Endothelial cell of umbilical vein (primary cell): ENCODE measurements around the gene MRPS34. TPM values are rescaled to one million over a fixed set of nuclear protein-coding genes. Genes with fewer than 3 reads are reported as not detected.

ENCODE experiments used
- BruUV-seq: library from RNA; stranded (reverse); fragments of 400-500 nt; replicated peaks from 2 replicates; lab custom pipeline; 2021; lab: Mats Ljungman, UMichigan
- CTCF ChIA-PET: fragments of 300-600, 350-600 bp; sonication (Branson Sonifier 250); formaldehyde crosslinking; loops from one replicate; lab custom pipeline; 2021; ENCODE audit warnings: antibody characterized with exemption, inconsistent platforms; lab: Charles Lee
- POLR2A ChIA-PET: fragments of 300-600, 350-600 bp; sonication (Branson Sonifier 250); formaldehyde crosslinking; loops from one replicate; lab custom pipeline; 2021; ENCODE audit warnings: antibody characterized with exemption, inconsistent platforms; lab: Charles Lee
- DNase-seq: peaks from one replicate; pipeline ENCODE4 v3.0.0-alpha.2; 2011; ENCODE audit warnings: low read depth, low spot score
- FAIRE-seq: peaks from 2 replicates; lab custom pipeline; 2011; peaks lifted over from hg19 to GRCh38; lab: Jason Lieb, UNC
- H2AFZ ChIP-seq: 2 replicates; pipeline ENCODE4 v1.6.0; 2012; ENCODE audit warnings: low read depth, low read length, control low read depth, inconsistent platforms
- H3K27ac ChIP-seq: 2 replicates; pipeline ENCODE4 v1.5.1; 2011; ENCODE audit warnings: low read depth, mild to moderate bottlenecking, control low read depth, low read length, moderate library complexity; ENCODE audit not compliant: insufficient read depth
- H3K27me3 ChIP-seq, 2 experiments: 2 replicates each; pipeline versions ENCODE4 v1.6.0 to v1.6.1; 2011; ENCODE audit warnings: low read length in 2 of 2, mixed read lengths in 1 of 2; ENCODE audit not compliant: control insufficient read depth in 2 of 2, insufficient read depth in 2 of 2
- H3K36me3 ChIP-seq, 2 experiments: 2 replicates in 1 of 2; 3 replicates in 1 of 2; pipeline ENCODE4 v1.5.1; 2011; ENCODE audit warnings: low read length in 2 of 2, mild to moderate bottlenecking in 1 of 2, moderate library complexity in 1 of 2; ENCODE audit not compliant: control insufficient read depth in 2 of 2, insufficient read depth in 2 of 2; ENCODE audit errors: extremely low read depth in 1 of 2
- H3K4me1 ChIP-seq: 3 replicates; pipeline ENCODE4 v1.5.1; 2011; ENCODE audit warnings: mild to moderate bottlenecking, low read length; ENCODE audit not compliant: control insufficient read depth, insufficient read depth; ENCODE audit errors: extremely low read depth
- H3K4me2 ChIP-seq: 2 replicates; pipeline ENCODE4 v1.6.1; 2011; ENCODE audit warnings: low read length, control low read depth, mixed read lengths; ENCODE audit not compliant: insufficient read depth
- H3K4me3 ChIP-seq, 3 experiments: fragments of 200-600 bp in 1 of 3; sonication (generic), shearing (Covaris generic) in 1 of 3; replicated peaks in 1 of 3; 2 replicates each; pipeline ENCODE4 v1.5.1; 2011 to 2016; ENCODE audit warnings: control low read depth in 3 of 3, low read length in 3 of 3, mild to moderate bottlenecking in 2 of 3, inconsistent platforms in 1 of 3, low read depth in 1 of 3, moderate library complexity in 1 of 3; ENCODE audit not compliant: insufficient read depth in 1 of 3
- H3K79me2 ChIP-seq: 2 replicates; pipeline ENCODE4 v1.6.0; 2012; ENCODE audit warnings: low read length, inconsistent platforms; ENCODE audit not compliant: control insufficient read depth, insufficient read depth
- H3K9ac ChIP-seq: replicated peaks from 2 replicates; pipeline ENCODE3; 2011; ENCODE audit warnings: low read length, control low read depth; ENCODE audit not compliant: insufficient read depth; ENCODE audit errors: extremely low read depth
- H3K9me1 ChIP-seq: replicated peaks from 3 replicates; pipeline ENCODE4 v1.6.0; 2011; ENCODE audit warnings: mild to moderate bottlenecking, low read length; ENCODE audit not compliant: control insufficient read depth, insufficient read depth; ENCODE audit errors: extremely low read depth
- H3K9me3 ChIP-seq: replicated peaks from 2 replicates; pipeline ENCODE4 v1.5.1; 2012; ENCODE audit warnings: low read length, inconsistent platforms; ENCODE audit not compliant: control insufficient read depth, insufficient read depth
- H4K20me1 ChIP-seq: replicated peaks from 2 replicates; pipeline ENCODE3; 2011; ENCODE audit warnings: mild to moderate bottlenecking, low read length; ENCODE audit not compliant: control insufficient read depth, insufficient read depth; ENCODE audit errors: extremely low read depth
- CTCF ChIP-seq, 2 donors: IDR thresholded peaks; 1 replicate in 1 of 2; 2 replicates in 1 of 2; pipeline ENCODE4 v1.5.1; 2011; ENCODE audit warnings: low read length in 2 of 2, mild to moderate bottlenecking in 2 of 2, moderate library complexity in 2 of 2, control low read depth in 1 of 2, inconsistent platforms in 1 of 2, low read depth in 1 of 2; ENCODE audit not compliant: insufficient read depth in 1 of 2; ENCODE audit errors: extremely low read depth in 1 of 2
- FOS ChIP-seq: IDR thresholded peaks from 2 replicates; pipeline ENCODE4 v1.6.1; 2011; ENCODE audit warnings: mild to moderate bottlenecking, low read length, moderate library complexity, borderline replicate concordance; ENCODE audit not compliant: insufficient read depth
- GATA2 ChIP-seq: IDR thresholded peaks from 2 replicates; pipeline ENCODE4 v1.7.0; 2011; ENCODE audit warnings: low read depth, mild to moderate bottlenecking, moderate library complexity, mixed read lengths, low read length; ENCODE audit not compliant: insufficient read length, insufficient read depth
- JUN ChIP-seq: IDR thresholded peaks from 2 replicates; pipeline ENCODE4 v1.6.1; 2011; ENCODE audit warnings: borderline replicate concordance, low read depth; ENCODE audit not compliant: insufficient read length, insufficient read depth
- MYC ChIP-seq: IDR thresholded peaks from one replicate; pipeline ENCODE4 v1.6.1; 2011; ENCODE audit warnings: mild to moderate bottlenecking, low read depth, low read length
- POLR2A ChIP-seq: IDR thresholded peaks from 2 replicates; pipeline ENCODE4 v1.6.1; 2012; ENCODE audit warnings: low read depth, mild to moderate bottlenecking, control low read depth, low read length
- POLR2AphosphoS5 ChIP-seq: IDR thresholded peaks from 2 replicates; pipeline ENCODE4 v1.6.1; 2012; ENCODE audit warnings: low read depth, mild to moderate bottlenecking, control low read depth, low read length, moderate library complexity; ENCODE audit not compliant: insufficient read depth
- dilution Hi-C: fragments of 300-500 bp; cut with MboI; formaldehyde crosslinking; loops from one replicate; pipeline ENCODE4 v1.15.0; 2019; ENCODE audit warnings: low sequenced_read_pairs; ENCODE audit not compliant: extremely low pct_ligation_motif_present
- intact Hi-C: fragments of 100-400 bp; cut with micrococcal nuclease; formaldehyde crosslinking; loops from one replicate; pipeline ENCODE4 v1.10.0; 2022
- polyA plus RNA-seq, 4 experiments: library from polyadenylated mRNA; depleted of rRNA in 3 of 4; stranded (reverse) in 3 of 4; unstranded in 1 of 4; fragments of >200 nt; gene quantifications; 2 replicates each; pipeline versions ENCODE4 v1.2.1 to v1.2.3, GENCODE V29; 2011 to 2012; ENCODE audit warnings: missing spikeins in 1 of 4
- total RNA-seq: library from RNA; stranded (reverse); gene quantifications from 2 replicates; pipeline ENCODE4 v1.2.3, GENCODE V29; 2021

Gene MRPS34
- total and polyA plus RNA-seq, 2 donors (not counting 3 experiments of a cell fraction or from before 2014, with no cell fraction given): 82.1 to 102 TPM

DNA sequence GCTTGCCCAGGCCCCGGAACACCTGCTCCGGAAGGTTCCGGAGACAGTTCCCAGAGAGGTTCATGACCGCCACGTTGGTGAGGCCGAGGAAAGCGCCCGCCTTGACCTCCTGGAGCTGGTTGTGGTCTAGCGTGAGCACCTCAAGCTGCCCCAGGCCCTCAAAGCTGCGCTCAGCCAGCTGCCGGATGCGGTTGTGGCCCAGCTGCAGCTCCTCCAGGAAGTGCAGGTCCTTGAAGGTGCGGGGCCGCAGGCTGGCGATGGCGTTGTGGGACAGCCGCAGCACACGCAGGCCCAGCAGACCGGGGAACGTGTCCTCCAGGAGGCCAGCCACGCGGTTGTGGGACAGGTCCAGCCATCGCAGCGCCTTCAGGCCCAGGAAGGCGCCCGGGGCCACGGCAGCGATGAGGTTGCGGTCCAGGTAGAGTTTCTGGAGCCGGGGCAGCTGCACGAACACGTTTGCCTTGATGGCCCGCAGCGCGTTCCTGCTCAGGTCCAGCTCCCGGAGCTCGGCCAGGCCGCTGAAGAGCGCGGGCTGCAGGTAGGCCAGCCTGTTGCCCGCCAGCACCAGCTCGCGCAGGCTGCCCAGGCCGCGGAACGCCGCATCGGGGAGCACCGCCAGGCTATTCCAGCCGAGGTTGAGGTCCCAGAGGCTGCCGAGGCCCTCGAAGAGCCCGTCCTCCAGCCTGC is 18.5 kb upstream of the MRPS34 start:
- H3K9ac ChIP-seq: no peak overlapping the region
- POLR2A ChIA-PET: no interaction called here
- H3K4me2 ChIP-seq: no peak overlapping the region

More for the DNA sequence above, 18.5 kb upstream of the MRPS34 start:
- FAIRE-seq: no peak
- no peak for DNase-seq
- H3K79me2 ChIP-seq: no peaks in the 10 kb centered on the region
- CTCF ChIA-PET: interaction anchor here (1.0 kb wide), 1 partner anchor 33 kb away, joined by 3 read pairs; no protein-coding TSS in a partner anchor
- BruUV-seq: no TSS peak
- peaks cover 0 to 19% of the 10 kb centered on the region in 2 experiments for H3K36me3 ChIP-seq
- TF ChIP-seq POLR2A (no peak), JUN (no peak), MYC (no peak), POLR2AphosphoS5 (no peak), GATA2 (no peak), CTCF (IDR thresholded peaks at IDR 0.05; ENCODE audit: extremely low read depth in 1 of 2, insufficient read depth in 1 of 2, low read depth in 1 of 2, low read length in 2 of 2) (no peak), FOS (no peak)
- H3K4me1 ChIP-seq: no peaks in the 10 kb centered on the region
- H3K27me3 ChIP-seq: no peaks in the 10 kb centered on the region
- intact Hi-C loops (no loop called here), dilution Hi-C loops (no loop called here)
- no peak overlapping the region for H3K4me3 ChIP-seq
- H2AFZ ChIP-seq: no peak overlapping the region
- H4K20me1 ChIP-seq: no peaks in the 10 kb centered on the region
- no peaks in the 10 kb centered on the region for H3K9me3 ChIP-seq
- no peak overlapping the region for H3K27ac ChIP-seq
- no peaks in the 10 kb centered on the region for H3K9me1 ChIP-seq
